Transverse colon (tissue), 4 donors: Measurements from ENCODE around the gene COMMD7.

Experiments used
- EP300 ChIP-seq: sonication (generic); formaldehyde crosslinking; IDR thresholded peaks from one replicate; pipeline ENCODE4 v1.6.1; 2017; ENCODE audit warnings: antibody characterized with exemption, low read depth
- POLR2A ChIP-seq: fragments of 450-650 bp; IDR thresholded peaks from one replicate; pipeline ENCODE4 v1.6.1; 2016; ENCODE audit warnings: antibody characterized with exemption, mild to moderate bottlenecking, moderate library complexity
- POLR2AphosphoS5 ChIP-seq, 3 donors: sonication (generic); formaldehyde crosslinking; IDR thresholded peaks; one replicate each; pipeline ENCODE4 v1.6.1; 2016; ENCODE audit warnings: antibody characterized with exemption in 3 of 3
- TF ChIP-seq, protein P1 (sequence below), 5 experiments: fragments of 200-600 bp in 3 of 5; fragments of 450-650 bp in 2 of 5; sonication (generic) in 3 of 5; IDR thresholded peaks; 1 replicate in 2 of 5; 2 replicates in 3 of 5; pipeline ENCODE4 v1.5.1; 2016 to 2017; ENCODE audit warnings: antibody characterized with exemption in 5 of 5, inconsistent platforms in 3 of 5, mild to moderate bottlenecking in 2 of 5, moderate library complexity in 1 of 5

DNA sequence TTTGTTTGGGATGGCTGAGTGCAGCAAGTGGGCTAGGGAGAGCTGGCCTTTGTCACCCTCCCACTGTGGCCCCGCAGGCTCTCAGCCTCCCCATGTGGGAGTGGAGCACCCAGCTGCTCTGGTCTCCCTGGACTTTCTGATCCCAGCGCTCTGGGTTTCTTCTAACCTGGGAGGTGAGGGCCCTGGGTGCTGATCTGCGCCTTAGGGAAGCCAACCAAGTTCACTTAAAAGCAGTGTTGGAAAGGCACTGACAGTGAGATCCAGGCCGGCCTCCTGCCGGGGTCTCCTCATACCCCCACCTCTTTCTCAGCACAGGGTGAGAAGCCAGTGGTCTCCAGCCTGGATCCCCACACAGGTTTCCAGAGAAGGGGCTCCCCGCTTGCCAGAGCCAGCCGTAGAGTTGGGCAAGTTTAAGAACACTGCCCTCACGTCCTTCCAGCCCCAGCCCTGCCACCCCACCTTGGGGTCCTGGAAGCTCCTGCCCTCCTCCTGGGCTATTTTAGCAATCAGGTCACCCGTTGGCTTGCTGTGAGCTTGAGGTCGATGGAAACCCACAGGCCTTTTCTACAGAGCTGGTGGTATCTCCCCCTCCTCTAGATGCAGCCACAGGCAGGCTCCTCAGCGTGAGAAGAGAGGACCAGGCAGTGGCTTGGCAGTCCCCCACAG, 79.1 kb downstream of the COMMD7 start:
- TF ChIP-seq, protein P1, sequence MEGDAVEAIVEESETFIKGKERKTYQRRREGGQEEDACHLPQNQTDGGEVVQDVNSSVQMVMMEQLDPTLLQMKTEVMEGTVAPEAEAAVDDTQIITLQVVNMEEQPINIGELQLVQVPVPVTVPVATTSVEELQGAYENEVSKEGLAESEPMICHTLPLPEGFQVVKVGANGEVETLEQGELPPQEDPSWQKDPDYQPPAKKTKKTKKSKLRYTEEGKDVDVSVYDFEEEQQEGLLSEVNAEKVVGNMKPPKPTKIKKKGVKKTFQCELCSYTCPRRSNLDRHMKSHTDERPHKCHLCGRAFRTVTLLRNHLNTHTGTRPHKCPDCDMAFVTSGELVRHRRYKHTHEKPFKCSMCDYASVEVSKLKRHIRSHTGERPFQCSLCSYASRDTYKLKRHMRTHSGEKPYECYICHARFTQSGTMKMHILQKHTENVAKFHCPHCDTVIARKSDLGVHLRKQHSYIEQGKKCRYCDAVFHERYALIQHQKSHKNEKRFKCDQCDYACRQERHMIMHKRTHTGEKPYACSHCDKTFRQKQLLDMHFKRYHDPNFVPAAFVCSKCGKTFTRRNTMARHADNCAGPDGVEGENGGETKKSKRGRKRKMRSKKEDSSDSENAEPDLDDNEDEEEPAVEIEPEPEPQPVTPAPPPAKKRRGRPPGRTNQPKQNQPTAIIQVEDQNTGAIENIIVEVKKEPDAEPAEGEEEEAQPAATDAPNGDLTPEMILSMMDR (IDR thresholded peaks at IDR 0.05): no peak
- TF ChIP-seq EP300 (no peak), POLR2AphosphoS5 (IDR thresholded peaks at IDR 0.05) (no peak), POLR2A (no peak)
